ENCODE results near the gene POLD3. TPM values are rescaled to one million over a fixed set of nuclear protein-coding genes. Genes with fewer than 3 reads are reported as not detected.
A peak's percentile ranks its signal among the peaks of the same experiment; 100 is the strongest.

The POLD3 gene
- total RNA-seq, 3 donors from 2014 or later: 18.3 to 32.4 (median 20.6) TPM

DNA sequence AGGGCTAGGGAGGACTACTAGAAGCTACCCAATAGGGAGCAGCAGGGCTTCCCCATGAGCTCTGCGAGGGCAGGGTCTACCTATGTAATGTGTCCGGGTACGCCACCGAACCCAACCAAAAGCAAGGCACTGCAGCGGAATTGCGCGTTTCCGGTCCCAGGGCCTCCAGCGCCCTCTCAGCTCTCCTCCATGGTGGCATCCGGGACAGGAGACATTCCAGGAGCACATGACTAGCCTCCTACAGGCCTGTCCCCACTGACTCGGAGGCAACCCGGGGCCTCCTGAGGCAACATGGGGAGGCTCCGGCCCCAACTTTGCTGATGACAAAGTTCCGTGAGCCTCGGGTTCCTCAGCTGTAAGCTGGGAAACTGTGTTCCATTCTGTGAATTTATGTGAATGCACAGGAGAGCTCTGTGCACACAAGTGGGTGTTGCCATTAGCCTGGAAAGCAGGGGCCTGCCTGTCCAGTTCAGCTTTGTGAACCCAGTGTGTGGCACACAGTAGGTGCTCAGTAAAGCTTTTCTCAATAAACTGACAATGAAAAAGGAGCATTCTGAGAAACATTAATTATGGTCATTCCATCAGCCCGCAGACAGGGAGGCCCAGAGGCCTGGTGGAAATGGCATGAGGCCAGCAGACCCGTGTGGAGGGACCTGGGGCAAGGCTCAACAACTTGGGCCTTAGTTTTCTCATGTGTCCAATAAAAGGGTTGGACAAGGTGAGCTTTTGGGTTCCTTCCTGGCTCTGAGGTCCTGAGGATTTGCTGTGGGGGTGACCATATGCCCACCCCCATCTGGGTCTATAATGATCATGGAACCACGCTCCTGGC is 88.5 kb downstream of the POLD3 start:
- intact Hi-C loops (cut with DNase I, micrococcal nuclease): no loop called here
- TF ChIP-seq, protein P1, sequence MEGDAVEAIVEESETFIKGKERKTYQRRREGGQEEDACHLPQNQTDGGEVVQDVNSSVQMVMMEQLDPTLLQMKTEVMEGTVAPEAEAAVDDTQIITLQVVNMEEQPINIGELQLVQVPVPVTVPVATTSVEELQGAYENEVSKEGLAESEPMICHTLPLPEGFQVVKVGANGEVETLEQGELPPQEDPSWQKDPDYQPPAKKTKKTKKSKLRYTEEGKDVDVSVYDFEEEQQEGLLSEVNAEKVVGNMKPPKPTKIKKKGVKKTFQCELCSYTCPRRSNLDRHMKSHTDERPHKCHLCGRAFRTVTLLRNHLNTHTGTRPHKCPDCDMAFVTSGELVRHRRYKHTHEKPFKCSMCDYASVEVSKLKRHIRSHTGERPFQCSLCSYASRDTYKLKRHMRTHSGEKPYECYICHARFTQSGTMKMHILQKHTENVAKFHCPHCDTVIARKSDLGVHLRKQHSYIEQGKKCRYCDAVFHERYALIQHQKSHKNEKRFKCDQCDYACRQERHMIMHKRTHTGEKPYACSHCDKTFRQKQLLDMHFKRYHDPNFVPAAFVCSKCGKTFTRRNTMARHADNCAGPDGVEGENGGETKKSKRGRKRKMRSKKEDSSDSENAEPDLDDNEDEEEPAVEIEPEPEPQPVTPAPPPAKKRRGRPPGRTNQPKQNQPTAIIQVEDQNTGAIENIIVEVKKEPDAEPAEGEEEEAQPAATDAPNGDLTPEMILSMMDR (IDR thresholded peaks at IDR 0.05): no peak
- Histone ChIP-seq H3K4me1 (ENCODE audit: low read depth) (no peaks in the 10 kb centered on the region), H3K36me3 (ENCODE audit: low read depth) (no peaks in the 10 kb centered on the region), H3K9me3 (no peaks in the 10 kb centered on the region), H3K4me3 (no peak overlapping the region)
- ATAC-seq (no peak), DNase-seq (no peak)

DNA sequence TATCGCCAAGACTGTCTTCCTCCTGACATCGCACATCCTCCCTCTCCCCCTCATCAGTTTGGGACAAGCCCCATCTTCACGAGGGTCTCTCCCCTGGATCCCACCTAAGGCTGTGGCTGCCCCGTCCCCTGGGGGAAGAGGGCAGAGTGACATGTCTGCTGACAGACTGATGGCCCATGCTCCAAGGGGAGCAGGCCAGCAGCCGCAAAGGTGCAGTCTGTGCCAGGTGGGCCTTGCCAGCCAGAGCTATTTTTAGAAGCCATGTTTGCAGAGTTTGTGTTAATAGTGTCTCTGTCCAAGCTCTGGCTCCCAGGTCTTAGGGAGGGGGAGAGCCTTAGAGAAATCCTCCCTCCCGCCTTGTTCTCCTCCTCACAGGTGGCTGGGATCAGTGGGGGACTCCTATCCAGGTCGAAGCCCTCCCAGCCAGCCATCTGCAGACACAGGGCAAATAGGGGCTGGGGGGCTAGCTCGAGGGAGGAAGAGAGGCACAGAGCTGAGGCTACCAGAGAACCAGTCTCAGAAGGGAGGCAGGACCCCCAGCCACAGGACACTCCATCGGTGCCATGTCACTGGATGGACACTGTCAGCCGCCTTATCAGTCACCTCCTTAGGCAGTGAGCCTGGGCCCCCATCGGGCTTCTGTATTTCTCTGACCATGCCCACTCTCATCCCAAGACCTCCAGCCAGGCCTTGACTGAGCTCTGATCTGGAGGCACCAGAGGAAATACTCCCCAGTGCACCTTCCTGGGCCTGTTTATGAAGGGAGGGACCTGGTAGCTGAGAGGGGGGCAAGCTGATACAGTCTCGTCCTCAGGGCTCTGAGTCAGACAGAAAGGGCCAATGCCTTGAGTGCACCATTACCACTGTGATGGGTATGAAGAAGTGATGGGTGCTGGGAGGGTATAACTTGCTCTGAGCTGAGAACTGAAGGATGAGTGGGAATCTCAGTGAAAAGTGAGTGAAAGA is 89.6 kb downstream of the POLD3 start:
- Histone ChIP-seq H3K4me3 (no peak overlapping the region), H3K36me3 (ENCODE audit: low read depth) (no peaks in the 10 kb centered on the region), H3K4me1 (ENCODE audit: low read depth) (no peaks in the 10 kb centered on the region), H3K9me3 (no peaks in the 10 kb centered on the region)
- intact Hi-C loops (cut with DNase I, micrococcal nuclease): no loop called here
- DNase-seq (no peak), ATAC-seq (no peak)
- TF ChIP-seq, protein P1 (IDR thresholded peaks at IDR 0.05): no peak

GRCh38 chr11:74682731-74683278 is 90.4 kb downstream of the POLD3 start:
- DNase-seq (no peak), ATAC-seq (no peak)
- Histone ChIP-seq H3K9me3 (no peaks in the 10 kb centered on the region), H3K4me1 (ENCODE audit: low read depth) (no peaks in the 10 kb centered on the region), H3K36me3 (ENCODE audit: low read depth) (no peaks in the 10 kb centered on the region), H3K4me3 (no peak overlapping the region)
- TF ChIP-seq, protein P1 (IDR thresholded peaks at IDR 0.05): no peak
- intact Hi-C loops (cut with DNase I, micrococcal nuclease): no loop called here

DNA sequence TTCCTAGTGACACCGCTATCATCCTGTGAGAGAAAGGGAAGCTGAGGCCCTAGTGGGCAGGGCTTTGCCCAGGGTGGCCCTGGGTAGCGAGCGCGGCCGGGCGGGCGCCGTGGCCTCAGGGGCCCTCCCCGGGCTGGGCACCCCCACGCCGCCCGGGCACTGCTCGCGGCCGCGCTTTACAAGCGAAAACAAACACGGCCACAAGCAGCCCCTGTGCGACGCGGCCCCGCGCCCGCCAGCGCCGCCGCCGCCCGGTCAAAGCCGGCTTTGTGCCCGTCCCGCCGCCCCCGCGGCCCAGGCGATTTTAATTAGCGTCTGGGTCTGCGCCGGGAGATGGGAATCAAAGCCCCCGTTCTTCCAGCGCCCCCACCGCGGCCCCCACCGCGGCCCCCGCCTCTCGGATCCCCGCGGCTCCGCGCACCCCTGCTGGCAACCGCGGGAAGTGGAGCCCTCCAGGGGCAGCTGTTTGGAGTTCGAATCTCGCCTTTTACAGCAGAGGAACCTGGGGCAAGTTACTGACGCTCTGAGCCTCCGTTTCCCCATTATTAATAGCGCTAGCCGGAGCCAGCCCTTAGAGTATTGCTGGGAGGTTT is 91.0 kb downstream of the POLD3 start:
- peak; percentile 38 for ATAC-seq
- DNase-seq: peak in 2 of 3 donors; percentile 6 to 45
- Histone ChIP-seq H3K36me3 (ENCODE audit: low read depth) (no peaks in the 10 kb centered on the region), H3K4me1 (ENCODE audit: low read depth) (no peaks in the 10 kb centered on the region), H3K9me3 (no peaks in the 10 kb centered on the region), H3K4me3 (no peak overlapping the region)
- intact Hi-C loops (cut with DNase I, micrococcal nuclease): no loop called here
- TF ChIP-seq, protein P1 (IDR thresholded peaks at IDR 0.05): no peak

- intact Hi-C loops (cut with DNase I, micrococcal nuclease): no loop called here
- Histone ChIP-seq H3K4me3 (no peak overlapping the region), H3K9me3 (no peaks in the 10 kb centered on the region), H3K4me1 (ENCODE audit: low read depth) (no peaks in the 10 kb centered on the region), H3K36me3 (ENCODE audit: low read depth) (no peaks in the 10 kb centered on the region)
- ATAC-seq: no peak
- no peak for DNase-seq
- TF ChIP-seq, protein P1 (IDR thresholded peaks at IDR 0.05): no peak
Measured at GRCh38 chr11:74683941-74684481, 91.6 kb downstream of the POLD3 start.
